G401.6 (cell line): ENCODE results near the gene NLGN2.

ENCODE experiments used
- FAIRE-seq: peaks from 2 replicates; lab custom pipeline; 2012; peaks lifted over from hg19 to GRCh38; lab: Jason Lieb, UNC

The NLGN2 gene

DNA sequence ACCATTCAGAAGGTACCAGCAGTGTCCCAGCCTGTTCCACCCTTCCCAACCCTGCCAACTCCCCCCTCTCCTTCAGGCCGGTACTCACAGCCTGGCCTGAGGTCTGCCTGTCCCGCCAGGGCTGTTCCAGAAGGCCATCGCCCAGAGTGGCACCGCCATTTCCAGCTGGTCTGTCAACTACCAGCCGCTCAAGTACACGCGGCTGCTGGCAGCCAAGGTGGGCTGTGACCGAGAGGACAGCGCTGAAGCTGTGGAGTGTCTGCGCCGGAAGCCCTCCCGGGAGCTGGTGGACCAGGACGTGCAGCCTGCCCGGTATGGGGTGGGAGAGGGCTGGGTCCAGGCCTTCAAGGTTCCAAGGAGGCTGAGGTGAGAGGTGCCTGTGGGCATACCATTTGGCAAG is 7.2 kb downstream of the NLGN2 start:
- FAIRE-seq, result no peak

DNA sequence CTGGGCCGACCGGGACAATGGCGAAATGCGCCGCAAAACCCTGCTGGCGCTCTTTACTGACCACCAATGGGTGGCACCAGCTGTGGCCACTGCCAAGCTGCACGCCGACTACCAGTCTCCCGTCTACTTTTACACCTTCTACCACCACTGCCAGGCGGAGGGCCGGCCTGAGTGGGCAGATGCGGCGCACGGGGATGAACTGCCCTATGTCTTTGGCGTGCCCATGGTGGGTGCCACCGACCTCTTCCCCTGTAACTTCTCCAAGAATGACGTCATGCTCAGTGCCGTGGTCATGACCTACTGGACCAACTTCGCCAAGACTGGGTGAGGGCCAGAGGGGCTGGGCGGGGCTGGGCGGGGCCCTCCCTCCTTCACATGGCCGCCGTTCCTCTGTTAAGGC is 8.1 kb downstream of the NLGN2 start:
- FAIRE-seq, result no peak

DNA sequence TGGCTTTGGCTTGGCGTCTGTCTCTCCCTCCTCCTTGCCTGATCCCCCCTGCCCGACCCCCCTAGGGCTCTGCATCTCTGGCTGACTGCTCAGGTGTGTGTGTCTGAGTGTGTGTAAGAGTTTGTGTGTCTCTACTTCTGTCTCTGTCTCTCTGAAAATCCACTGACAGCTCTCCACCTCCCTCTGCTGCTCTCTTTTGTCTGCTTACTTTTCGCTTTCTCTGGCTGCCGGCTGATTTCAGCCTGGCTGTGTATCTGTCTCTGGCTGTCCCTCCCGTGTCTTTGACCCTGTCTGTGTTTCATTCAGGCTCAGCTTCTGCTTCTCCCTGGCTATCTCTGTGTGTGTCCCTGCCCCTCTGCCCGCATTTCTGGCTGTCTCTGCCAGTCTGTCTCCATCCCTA is 8.7 kb downstream of the NLGN2 start:
- FAIRE-seq, result no peak

DNA sequence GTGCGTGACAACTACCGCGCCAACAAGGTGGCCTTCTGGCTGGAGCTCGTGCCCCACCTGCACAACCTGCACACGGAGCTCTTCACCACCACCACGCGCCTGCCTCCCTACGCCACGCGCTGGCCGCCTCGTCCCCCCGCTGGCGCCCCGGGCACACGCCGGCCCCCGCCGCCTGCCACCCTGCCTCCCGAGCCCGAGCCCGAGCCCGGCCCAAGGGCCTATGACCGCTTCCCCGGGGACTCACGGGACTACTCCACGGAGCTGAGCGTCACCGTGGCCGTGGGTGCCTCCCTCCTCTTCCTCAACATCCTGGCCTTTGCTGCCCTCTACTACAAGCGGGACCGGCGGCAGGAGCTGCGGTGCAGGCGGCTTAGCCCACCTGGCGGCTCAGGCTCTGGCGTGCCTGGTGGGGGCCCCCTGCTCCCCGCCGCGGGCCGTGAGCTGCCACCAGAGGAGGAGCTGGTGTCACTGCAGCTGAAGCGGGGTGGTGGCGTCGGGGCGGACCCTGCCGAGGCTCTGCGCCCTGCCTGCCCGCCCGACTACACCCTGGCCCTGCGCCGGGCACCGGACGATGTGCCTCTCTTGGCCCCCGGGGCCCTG is 9.5 kb downstream of the NLGN2 start:
- no peak for FAIRE-seq

DNA sequence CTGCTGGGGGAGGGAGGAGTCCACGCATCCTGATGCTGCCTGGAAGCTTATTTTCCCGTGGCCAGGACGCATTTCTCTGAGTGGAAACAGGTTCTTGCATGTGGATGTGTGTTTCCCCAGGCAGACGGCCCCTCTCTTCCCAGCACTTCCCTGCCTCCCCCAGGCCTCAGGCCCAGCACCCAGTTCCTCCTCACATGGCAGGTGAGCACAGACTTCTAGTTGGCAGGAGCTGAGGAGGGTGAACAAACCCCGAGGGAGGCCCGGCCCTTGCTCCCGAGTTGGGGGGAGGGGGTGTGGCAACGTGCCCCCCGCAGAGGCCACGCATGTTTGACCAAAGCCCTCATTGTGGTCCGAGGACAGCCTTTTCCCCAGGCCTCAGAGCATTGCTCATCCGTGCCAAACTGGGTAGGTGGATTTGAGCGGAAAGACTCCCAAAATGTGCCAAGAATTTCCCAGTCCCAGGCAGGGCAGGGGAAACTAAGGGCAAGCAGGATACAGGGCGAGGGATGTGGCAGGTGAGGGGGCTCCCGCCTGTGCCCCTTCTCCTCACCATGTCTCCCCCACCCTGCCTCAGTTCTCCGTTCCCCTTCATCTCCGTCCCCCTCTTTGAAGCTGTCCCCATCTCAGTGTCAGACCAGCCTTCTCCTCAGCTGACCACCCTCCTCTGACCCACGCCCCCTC is 11.0 kb downstream of the NLGN2 start:
- no peak for FAIRE-seq

DNA sequence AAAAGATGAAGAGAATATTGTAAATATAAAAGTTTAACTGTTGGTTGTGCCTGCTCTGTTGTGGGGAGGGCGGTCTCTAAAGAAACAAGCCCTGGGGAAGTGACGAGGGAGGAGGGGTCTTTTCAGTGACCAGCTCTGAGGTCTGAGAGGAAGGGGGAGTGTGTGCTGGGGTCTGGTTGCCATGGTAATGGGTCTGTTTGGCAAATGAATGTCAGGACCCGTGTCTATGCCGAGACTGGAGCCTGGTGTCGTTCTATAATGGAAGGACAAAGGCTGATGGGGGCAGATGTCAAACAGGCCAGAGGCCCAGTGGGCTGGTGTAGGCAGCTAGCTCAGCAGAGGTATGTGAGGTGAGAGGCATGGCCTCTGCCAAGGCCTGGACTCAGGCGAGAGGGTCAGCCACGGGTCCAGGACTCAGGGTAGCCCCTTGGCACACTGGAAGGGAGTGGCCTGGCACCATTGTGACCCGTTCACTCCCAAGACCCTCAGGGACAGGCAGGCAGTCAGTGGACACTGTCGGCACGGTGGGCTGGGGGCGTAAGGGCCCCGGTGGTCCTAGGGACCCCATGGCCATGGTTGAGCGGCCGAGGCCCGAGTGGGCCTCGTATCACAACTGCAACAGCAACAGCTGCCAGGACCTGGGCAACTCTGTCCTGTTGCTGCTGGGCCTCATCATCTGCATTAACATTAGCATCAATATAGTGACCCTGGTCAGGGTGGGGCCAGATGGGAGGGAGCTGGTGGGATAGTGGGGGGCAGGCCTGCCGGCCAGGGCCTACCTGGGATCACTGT is 12.4 kb downstream of the NLGN2 start, which contains the start of gene SPEM1:
TSS of gene SPEM1 (plus strand) at position 506 of the 792 bp plus-strand sequence. CDS start at position 567, 61 bp downstream.
- FAIRE-seq, result no peak

DNA sequence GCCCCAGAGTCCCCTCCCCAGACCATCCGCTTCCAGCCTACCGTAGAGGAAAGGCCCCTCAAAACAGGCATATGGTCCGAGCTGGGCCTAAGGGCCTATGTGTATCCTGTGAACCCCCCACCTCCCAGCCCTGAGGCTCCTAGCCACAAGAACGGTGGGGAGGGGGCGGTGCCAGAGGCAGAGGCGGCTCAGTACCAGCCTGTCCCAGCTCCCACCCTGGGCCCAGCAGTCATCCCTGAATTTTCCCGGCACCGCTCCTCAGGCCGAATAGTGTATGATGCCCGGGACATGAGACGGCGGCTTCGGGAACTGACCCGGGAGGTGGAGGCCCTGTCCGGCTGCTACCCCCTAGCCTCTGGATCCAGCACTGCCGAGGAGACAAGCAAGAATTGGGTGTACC is 13.5 kb downstream of the NLGN2 start:
- no peak for FAIRE-seq

DNA sequence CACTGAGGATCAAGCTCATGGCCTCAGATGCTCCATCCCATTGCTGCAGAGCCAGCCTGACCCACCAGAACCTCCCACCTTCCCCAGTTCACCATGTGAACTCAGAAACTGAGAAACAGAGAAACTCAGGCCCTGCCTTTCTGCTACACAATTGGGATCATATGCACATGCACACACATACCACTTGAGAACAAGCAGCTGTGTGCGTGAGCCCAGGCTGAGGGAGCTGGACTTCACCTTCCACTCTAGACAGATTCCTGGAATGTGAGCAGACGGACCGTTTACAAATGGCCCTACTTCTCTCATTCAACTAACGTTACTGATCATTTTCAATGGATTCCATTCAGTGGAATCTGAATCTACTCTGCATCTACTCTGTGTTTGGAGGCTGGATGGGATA is 16.0 kb downstream of the NLGN2 start:
- FAIRE-seq, result no peak

DNA sequence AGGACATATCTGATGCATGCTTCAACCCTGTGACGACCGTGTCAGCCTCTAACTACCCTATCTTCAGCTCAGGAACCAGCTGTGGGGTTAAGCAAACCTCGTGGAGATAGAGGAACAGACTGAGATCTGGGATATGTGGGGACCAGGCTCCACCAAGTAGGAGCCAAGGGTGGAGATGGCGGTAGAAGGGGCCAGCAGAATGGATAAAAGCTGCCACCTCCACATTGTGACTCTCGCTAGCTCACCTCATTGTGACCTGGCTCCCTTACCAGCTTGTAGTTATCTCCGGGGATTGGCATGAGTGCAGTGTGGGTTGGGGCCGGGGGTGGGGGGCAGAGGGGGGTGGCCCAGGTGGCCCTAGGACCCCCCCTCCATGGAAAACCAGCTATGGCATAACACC is 17.7 kb downstream of the NLGN2 start, which contains the start of gene SPEM2:
TSS of gene SPEM2 (plus strand) at position 301 of the 400 bp plus-strand sequence. CDS start at position 374, 73 bp downstream.
- no peak for FAIRE-seq

DNA sequence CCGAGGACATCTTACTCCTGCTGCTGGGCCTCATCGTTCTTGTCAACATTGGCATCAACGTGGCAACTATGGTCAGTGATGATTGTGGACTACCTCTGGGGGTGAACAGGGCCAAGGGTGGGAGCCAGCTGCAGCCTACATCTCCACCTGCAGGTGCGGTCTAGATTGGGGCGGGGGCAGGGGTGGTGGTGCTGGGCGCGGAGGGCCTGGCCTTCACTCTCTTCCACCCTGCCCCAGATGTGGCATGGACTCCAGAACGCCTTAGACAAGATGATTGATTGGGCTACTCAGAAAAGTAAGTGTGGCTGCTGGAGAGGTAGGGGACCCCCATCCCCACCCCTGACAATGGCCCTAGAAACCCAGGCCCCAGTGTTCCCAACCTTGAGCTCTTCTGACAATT is 18.1 kb downstream of the NLGN2 start:
- FAIRE-seq, result no peak

DNA sequence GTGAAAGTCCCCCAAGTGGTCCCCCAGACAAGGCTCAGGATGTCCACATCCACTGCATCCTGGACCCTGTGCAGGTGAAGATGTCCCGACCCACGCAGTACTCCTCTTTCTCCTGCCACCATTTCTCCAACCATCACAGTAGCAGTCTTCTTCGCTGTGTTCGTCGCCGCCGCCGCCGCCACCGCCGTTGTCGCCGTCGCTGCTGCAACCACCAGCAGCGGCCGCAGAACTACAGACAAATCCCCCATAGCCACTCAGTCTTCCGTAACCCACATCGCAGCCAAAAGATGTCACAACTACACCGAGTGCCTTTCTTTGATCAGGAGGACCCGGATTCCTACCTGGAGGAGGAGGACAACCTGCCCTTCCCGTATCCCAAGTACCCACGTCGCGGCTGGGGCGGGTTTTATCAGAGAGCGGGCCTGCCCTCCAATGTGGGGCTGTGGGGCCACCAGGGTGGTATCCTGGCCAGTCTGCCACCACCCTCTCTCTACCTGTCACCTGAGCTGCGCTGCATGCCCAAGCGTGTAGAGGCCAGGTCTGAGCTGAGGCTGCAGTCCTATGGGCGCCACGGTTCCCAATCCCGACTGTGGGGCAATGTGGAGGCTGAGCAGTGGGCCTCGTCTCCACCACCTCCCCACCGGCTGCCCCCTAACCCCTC is 18.7 kb downstream of the NLGN2 start:
- FAIRE-seq, result no peak

DNA sequence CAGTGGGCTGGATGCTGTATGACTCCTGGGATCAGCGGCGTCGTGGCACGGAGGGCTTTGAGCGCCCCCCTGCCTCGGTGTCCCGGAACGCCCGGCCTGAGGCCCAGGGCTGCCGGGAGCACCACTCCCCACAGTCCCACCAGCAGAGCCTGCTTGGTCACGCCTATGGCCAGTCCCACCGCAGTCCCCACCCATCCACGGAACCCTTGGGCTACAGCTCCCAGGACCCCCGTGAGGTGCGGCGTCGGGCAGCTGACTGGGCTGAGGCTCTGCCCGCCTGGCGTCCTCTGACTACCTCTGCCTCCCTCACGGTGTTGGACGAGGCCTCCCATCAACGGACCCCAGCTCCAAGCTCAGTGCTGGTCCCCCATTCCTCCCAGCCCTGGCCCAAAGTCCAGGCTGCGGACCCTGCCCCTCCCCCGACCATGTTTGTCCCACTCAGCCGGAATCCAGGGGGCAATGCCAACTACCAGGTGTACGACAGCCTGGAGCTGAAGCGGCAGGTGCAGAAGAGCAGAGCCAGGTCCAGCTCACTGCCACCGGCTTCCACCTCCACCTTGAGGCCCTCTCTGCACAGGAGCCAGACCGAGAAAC is 19.3 kb downstream of the NLGN2 start:
- no peak for FAIRE-seq

DNA sequence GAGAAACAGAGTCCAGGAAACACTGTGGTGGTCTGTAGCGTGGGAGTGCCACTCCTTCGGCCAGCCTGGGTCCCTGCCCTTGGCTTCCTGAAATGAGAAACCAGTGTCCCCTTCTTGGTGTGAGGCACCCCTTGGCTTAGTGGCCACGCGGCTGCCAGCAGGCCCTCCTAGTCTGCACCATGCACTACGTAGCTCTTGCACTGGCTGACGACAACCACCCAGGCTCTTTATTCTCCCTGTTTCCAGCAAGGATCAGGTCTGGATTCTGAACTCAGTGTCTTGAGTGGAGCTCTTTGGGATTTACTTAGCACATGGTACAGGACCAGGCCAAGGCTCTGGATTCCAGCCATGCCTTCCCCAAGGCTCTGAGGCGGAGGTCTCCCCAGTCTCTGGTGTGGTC is 19.9 kb downstream of the NLGN2 start:
- FAIRE-seq, result no peak

DNA sequence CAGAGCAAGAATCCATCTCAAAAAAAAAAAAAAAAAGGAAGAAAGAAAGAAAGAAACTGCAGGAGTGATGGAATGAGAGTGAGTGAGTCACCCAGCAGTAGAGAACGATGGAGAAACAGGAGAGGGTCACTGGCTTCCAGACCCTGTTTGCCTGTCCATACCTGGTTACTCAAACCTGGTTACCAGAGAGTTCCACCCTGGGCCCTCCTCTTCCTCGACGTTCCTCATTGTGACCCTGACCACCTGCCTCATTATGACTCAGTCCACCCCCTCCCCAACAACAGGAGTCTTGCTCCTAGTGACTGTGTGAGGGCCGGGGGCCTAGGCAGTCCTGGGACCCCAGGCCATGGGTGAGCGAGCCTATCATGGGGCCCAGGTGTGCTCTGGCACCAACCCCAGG is 20.9 kb downstream of the NLGN2 start, which contains the start of gene SPEM3:
TSS of gene SPEM3 (plus strand) at position 301 of the 400 bp plus-strand sequence. CDS start at position 347, 46 bp downstream.
- FAIRE-seq, result no peak

DNA sequence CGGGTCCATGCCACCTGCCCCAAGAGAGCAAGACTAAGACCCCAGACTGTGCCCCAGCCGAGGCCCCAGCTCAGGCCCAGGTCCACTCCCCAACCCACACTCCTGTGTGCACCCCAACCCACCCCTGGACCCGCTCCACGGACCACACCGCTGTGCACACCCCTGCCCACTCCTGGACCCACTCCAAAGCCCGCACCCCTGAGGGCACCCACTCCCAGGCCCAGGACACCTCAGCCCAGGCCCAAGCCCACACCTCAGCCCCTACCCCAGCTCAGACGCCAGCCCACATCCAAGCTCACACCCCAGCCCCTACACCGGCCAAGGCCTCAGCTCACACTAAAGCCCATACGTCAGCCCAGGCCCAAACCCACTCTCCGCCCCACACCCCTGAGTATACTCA is 22.1 kb downstream of the NLGN2 start:
- no peak for FAIRE-seq

DNA sequence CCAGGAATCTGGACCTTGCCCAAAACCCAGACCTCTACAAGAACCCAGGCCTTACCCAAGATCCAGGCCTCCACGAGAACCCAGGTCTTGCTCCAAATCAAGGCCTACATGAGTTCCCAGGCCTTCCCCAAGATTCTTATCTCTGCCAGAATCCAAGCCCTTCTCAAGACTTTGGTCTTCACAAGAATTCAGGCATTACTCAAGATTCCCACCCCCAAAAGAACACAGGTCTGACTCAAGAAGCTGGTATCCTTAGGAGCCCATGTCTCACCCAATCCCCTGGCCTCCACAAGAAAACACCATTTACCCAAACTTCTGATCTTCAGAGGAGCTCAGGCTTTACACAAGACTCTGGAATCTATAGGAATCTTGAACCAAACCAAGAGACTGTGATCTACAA is 23.6 kb downstream of the NLGN2 start:
- FAIRE-seq, result no peak

DNA sequence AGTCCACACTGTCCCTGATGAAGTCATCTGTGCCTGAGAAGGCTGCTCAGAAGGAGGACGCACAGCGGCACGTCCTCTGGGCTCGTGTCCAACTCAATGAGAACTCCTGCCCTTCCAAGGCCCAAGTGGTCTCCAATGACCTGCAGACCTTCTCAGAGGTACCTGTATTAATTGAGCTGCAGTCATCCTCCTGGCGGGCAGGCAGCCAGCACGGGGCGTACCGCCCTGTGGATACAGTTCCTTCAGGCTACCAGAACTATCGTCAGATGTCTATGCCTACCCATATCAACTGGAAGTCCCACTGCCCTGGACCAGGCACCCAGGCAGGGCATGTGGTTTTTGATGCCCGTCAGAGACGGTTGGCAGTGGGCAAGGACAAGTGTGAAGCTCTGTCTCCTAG is 24.7 kb downstream of the NLGN2 start:
- no peak for FAIRE-seq

DNA sequence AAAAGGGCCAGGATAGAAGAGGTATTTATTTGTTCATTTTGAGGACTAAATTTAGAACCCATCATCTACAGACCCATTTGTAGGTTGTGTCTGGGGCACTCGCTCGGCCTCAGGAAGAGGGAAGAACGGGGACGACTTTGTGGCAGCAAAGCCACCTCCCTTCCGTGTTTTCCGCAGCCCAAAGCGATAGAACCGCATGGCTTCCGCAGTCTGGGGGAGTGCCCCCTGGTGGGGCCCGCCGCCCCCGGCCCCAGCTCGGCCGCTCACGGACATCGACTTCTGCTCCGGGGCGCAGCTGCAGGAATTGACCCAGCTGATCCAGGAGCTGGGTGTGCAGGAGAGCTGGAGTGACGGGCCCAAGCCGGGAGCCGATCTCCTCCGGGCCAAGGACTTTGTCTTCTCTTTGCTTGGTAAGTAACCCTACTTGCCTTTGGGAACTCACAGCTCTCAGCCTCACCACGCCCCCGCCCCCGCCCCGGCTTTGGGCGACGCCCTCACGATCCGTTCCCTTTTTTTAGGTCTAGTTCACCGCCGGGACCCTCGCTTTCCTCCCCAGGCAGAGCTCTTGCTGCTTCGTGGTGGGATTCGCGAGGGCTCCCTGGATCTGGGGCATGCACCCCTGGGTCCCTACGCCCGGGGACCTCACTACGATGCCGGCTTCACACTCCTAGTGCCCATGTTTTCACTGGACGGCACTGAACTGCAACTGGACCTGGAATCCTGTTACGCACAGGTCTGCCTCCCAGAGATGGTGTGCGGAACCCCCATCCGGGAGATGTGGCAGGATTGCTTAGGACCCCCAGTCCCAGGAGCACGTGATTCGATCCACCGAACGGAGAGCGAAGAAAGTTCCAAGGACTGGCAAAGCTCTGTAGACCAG is 28.3 kb downstream of the NLGN2 start:
- no peak for FAIRE-seq

DNA sequence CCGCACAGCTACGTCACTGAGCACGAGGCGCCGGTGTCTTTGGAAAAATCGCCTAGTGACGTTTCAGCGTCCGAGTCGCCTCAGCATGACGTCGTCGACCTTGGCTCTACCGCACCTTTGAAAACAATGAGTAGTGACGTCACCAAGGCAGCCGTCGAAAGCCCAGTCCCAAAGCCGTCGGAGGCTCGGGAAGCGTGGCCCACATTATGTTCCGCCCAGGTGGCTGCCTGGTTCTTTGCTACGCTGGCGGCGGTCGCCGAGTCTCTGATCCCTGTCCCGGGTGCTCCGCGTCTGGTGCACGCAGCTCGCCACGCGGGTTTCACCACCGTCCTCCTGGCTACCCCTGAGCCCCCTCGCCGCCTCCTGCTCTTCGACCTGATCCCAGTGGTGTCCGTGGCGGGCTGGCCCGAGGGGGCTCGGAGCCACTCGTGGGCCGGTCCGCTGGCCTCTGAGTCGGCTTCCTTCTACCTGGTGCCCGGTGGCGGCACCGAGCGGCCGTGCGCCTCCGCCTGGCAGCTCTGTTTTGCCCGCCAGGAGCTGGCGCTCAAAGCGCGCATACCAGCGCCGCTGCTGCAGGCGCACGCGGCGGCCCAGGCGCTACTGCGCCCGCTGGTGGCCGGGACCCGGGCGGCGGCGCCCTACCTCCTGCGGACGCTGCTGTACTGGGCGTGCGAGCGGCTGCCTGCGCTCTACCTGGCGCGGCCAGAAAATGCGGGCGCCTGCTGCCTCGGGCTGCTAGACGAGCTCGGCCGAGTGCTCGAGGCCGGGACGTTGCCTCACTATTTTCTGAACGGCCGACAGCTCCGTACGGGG is 29.1 kb downstream of the NLGN2 start:
- no peak for FAIRE-seq

DNA sequence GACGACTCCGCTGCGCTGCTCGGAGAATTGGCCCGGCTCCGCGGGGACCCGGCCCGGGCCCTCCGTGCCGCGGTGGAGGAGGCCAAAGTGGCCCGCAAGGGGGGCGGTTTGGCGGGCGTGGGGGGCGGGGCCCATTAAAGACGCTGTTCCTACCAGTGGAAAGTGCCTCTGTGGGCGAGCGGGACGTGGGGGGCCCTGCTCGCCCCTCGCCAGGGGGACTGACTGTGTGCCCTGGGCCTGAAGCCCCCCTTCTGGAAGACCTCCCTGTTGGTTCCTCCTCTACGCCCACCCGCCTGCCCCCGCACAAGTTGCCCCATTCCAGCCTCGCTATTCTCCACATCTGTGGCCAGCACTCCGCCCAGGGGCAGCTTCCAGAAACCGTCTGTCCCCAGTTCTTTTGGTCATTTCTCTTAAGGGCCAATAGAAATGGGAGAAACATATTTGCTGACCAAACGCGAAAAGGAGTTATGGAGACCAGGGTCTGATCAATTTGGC is 29.8 kb downstream of the NLGN2 start:
- FAIRE-seq, result no peak
